ENCODE results near the gene SPRED1.

SPRED1 gene

DNA sequence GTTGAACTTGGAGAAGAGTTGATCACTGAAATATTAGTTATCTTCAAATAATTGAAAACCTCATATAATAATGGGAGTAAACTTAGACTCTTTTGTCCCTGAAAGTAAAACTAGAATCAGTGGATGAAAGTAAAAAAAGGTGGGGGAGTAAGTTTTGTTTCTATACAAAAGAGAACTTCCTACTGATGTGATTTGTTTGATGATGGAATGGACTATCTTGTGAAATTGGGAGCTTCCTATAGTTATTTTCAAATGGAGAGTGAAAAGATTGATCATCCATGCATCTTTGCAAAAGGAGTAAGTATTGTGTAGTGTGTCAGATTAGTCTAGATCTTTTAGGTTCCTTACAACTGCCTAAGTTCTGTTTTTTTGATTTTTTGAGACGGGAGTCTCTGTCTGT is 28.4 kb downstream of the SPRED1 start:
- no peak for DNase-seq (ENCODE audit: low read depth in 2 of 2)

DNA sequence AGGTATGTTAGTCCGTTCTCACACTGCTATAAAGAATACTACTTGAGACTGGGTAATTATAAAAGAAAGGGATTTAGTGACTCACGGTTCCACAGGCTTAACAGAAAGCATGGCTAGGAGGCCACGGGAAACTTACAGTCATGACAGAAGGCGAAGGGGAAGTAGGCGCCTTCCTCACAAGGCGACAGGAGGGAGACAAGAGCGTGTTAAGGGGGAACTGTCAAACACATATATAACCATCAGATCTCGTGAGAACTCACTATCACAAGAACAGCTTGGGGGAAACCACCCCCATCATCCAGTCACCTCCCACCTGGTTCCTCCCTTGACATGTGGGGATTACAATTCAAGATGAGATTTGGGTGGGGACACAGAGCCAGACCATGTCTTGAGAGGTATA is 30.4 kb downstream of the SPRED1 start:
- no peak for DNase-seq (ENCODE audit: low read depth in 2 of 2)

DNA sequence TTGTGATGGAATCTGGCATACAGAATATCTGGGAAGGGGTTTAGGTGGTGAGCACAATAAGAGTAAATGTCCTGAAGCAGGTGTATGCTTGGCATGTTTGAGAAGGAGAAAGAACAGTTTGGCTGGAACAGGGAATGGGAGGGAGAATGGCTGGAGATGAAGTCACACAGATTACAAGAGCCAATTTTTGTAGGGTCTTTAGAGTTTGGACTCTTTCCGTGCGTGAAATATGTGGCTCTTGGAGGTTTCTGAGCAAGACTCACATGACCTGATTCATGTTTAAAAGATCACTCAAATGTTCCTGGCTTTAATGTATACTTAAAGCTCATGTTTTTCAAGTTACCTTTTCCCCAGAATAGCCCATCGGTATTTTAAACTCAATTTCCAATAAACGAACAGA is 32.8 kb downstream of the SPRED1 start:
- no peak for DNase-seq (ENCODE audit: low read depth in 2 of 2)

DNA sequence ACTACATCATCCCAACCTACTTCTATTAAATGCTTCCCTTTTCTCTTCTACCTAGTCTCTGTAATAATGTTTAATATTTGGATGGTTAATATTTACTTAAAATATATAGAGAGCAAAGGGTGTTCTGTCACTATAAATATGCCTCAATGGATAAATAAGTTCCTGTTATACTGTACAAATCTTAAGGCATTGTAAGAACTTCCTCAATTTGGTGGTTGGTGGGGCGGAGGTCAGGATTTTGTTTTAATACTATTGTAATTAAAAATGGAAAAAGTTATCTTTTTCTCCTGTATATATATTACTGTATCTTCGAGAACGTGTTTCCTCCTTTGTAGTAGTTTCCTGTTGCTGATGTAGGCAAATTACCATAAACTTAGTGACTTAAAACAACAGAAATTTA is 41.5 kb downstream of the SPRED1 start:
- DNase-seq (ENCODE audit: low read depth in 2 of 2): no peak

DNA sequence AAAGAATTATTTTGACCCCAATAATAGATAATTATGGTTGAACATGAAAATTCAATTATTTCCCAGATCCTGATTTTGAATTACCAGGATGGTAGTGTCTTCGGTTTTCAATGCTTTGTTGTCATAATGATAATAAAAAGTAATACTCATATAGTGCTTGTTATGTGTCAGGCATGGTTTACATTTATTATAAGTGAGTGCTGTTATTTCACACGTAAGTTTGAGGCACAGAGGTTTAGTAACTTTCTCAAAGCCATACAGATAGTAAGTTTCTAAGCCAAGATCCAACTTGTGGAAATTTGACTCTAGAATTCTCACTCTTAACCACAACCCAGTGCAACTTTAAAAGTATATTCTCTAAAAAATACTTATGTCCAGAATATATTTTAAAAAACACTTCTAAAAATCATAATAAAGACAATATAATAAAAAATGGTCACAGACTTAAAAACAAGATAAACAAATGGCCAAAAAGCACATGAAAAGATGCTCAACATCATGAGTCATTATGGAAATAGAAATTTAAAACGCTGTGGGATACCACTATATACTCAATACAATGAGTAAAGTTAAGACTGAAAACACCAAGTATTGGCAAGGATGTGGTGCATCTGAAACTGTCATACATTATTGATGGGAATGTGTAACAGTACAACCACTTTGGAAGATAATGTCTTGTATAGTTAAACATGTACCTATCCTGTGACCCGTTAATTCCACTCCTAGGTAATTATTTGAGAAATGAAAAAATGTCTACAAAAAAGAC is 45.2 kb downstream of the SPRED1 start:
- no peak for DNase-seq (ENCODE audit: low read depth in 2 of 2)

DNA sequence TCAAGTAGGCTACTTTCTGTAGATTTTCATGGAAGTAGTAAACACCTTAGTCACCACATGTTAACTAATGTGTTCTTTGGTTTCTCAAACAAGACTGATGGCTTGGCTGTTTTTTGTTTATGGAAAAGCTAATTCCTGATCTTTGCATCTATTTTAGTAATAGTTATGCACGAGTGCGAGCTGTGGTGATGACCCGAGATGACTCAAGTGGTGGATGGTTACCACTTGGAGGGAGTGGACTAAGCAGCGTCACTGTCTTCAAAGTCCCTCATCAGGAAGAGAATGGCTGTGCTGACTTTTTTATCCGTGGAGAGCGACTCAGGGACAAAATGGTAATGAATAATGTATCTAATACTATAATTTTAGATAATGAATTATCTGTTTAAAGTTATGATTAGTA is 46.6 kb downstream of the SPRED1 start:
- no peak for DNase-seq (ENCODE audit: low read depth in 2 of 2)

DNA sequence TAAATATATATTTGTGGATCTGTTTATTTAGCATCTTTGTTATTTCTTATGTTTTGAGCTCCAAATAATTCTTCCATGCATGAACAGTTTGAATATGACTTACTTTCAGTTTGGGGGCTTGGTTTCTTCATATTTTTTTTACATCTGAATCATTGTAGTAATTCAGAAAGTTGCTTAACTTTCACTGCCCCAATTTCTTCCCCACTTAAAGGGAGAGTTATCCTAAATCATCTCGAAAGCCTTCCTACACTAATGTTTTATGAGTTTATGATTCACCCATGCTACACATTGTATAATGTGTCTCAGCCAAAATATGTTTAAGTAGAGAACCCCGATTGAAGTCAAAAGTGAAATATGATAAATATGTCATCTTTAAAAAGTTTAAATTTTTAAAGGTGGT is 47.8 kb downstream of the SPRED1 start:
- no peak for DNase-seq (ENCODE audit: low read depth in 2 of 2)

DNA sequence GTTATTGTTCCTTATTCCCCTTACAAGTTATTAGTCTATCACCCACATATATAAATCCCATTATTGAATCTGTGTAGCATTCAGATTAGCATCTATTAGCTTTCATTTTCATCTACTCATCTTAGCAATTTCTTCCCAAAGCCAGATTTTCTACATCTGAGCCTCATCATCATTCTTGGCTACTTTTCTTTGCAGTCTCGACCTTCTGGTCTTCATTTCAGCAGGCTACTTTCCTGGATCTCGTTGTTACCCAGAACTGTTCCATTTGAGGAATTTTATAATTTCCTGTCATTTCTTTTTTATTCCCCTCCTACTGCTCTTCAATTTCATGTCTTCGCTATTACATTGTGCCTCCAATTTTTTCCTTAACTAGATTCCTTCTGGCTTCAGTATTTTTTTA is 51.8 kb downstream of the SPRED1 start:
- no peak for DNase-seq (ENCODE audit: low read depth in 2 of 2)

DNA sequence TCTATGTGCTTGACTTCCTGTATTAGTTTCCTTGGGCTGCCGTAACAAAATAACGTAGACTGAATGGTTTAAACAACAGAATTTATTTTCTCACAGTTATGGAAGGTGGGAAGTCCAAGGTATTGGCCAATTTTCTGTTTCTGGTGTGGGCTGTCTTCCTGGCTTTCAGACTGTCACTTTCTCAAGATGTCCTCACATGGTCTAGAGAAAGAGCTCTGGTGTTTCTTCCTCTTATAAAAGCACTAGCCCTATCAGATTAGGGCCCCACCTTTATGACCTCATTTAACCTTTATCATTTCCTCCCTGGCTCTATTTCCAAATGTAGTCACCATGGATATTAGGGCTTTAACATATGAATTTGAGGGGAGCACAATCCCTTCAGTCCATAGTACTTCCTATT is 54.6 kb downstream of the SPRED1 start:
- no peak for DNase-seq (ENCODE audit: low read depth in 2 of 2)

DNA sequence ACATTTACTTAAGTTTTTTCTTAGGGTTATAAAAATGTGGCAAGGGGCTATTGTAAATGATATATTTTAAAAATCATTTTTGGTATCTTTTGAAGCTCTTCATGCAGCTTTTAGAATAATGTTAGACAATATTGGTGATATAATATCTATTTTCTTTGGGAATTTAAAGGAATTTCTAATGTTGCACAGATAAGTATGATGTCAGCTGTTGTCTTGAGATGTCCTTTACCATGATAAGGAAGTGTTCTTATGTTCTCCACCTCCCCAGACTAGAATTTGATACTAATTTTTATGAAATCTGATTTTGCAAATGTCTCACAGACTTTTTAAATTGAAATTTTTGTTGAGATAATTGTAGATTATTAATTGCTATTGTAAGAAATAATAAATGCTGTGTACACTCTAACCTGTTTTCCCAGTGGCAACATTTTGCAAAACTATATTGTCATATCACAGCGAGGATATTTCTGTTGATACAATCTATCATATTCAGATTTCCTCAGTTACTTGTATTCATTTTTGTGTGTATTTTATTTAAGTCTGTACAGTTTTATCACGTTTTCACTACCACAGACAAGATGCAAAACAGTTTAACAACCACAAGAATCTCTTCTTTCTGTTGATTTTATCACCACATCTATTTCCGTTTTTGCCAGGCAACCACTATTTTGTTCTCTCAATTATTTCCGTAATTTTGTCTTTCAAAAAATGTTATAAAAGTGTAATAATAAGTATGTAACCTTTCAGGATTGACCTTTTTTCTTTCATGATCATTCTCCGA is 55.4 kb downstream of the SPRED1 start:
- DNase-seq (ENCODE audit: low read depth in 2 of 2): no peak

DNA sequence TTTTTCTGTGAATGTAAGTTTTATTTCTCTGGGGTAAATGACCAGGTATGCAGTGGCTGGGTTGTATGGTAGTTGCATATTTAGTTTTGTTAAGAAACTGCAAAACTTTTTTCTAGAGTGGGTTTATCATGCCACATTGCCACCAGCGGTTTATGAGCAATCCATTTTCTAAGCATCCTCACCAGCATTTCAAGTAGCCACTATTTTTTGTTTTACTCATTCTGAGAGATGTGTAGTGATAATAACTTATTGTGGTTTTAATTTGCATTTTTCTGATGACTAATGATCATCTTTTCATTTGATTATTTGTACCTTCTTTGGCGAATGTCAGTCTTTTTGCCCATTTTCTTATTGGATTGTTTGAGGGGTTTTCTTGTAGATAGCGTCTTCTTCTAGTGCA is 56.2 kb downstream of the SPRED1 start:
- no peak for DNase-seq (ENCODE audit: low read depth in 2 of 2)

DNA sequence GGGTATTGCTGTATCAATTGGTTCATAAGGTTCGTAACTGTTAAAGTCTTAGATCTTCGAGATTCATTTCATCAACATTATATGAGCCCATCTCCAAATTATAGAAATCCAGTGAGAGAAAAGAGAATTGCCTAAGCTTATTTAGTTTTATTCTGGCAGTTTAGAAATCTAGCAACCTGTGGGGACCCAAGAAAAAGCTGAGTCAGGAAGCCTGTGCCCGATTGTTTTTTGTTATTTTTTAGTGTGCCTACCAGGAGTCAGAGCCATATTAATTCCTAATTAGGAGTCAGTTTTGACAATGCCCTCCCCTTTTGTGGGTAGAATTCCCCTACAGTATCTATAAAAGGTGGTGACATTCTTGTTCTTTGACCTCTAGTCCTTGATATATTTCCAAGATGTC is 59.6 kb downstream of the SPRED1 start:
- DNase-seq (ENCODE audit: low read depth in 2 of 2): no peak

DNA sequence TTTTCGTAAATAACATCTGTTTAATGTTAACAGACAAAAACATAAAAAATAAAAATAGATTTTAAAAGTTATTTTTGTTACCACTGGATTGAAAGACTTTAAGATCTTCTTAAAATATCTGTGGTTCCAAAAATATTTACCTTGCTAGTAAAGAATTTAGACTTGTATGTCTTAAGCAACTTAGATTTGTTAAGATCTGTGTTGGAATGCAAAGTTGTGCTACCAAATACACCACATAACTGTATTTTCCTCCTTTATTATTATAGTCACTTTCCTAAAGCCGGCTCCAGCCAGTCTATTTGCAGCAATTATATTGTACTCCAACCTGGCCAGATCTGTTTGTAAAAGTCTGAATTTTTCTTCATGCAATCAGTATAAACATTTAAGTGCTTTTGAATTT is 63.7 kb downstream of the SPRED1 start:
- no peak for DNase-seq (ENCODE audit: low read depth in 2 of 2)

DNA sequence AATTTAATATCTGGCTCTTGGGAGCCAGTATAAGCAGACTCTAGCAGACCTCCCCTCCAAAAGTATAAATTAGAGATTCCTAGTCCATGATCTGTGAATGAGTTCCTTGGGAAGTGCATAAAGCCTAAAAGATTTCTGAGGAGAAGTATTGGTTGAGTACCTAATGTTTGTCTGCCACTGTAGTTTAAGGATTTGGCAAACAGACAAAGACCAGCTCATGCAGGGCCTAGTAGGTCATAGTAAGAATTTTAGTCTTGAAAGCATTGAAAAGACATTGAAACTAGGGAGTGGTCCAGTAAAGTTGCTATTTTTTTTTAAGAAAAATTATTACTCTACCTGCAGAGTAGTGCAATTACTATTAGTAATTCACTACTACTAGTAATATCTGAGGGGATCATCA is 67.5 kb downstream of the SPRED1 start:
- DNase-seq (ENCODE audit: low read depth in 2 of 2): no peak

DNA sequence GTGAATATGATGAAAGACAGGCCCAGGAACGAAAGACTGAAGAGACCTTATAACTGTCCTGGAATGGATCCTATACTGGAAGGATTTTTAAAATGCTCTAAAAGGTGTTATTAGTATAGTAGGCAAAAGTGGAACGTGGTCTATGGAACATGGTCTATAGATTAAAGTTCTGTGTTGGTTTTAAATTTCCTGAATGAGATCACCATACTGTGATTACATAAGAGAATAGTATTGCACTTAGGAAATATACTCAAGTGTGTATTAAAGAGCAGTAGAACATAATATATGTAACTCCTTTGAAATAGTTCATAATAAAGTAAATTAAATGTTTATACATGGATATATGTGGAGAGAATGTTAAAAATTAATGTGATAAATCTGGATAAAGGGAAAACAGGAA is 68.2 kb downstream of the SPRED1 start:
- no peak for DNase-seq (ENCODE audit: low read depth in 2 of 2)

DNA sequence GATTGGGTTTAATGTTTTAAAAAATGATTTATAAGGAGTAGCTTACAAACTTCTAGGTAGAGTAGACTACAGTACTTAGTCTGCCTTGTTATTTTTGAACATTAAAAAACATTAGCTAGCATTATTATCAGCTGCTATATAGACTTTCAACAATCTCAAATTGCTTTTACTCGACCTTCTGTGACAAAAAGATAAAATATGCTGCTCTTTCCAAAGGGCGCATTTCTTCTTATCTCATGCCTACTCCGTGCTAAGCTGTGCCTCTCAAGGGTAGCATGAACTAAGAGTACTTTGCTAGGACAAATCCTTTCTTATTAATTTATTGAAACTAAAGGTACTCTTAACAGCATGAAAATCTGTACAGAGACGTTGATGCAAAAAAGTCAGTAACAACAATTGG is 71.3 kb downstream of the SPRED1 start:
- DNase-seq (ENCODE audit: low read depth in 2 of 2): no peak

DNA sequence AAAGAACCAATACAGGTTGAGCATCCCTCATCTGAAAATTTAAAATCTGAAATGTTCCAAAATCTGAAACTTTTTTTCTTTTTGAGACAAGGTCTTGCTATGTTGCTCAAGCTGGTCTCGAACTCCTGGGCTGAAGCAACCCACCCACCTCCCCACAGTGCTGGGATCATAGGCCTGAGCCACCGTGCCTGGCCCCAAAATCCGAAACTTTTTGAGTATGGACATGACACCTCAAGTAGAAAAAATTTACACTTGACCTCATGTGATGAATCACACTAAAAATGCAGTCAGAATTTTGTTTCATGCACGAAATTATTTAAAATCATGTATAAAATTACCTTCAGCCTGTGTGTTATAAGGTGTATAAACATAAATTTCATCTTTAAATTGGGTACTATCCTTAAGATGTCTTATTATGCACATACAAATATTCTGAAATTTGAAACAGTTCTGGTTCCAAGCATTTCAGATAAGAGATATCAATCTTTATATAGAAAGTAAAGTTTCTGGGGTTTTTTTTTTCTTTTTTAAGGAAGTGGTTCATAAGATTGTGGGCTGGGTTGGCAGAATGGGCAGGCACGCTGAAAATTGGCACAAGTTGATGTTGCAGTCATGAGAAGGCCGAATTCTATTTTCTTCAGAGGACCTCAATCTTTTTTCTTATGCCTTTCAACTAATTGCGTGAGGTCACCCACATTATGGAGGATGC is 72.5 kb downstream of the SPRED1 start:
- no peak for DNase-seq (ENCODE audit: low read depth in 2 of 2)

DNA sequence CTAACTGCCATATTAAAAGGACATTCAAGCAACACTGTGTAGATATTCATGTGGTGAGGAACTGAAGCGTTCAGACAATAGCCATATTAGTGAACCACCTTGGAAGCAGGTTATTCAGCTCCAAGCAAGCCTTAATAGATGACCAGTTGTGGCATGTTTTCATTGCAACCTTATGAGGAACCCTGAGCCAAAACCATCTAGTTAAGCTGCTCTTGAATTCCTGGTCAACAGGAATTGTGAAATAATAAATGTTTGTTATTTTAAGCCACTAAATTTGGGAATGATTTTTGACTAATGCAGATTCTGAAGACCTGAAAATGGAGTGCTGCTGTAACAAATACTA is 73.0 kb downstream of the SPRED1 start:
- no peak for DNase-seq (ENCODE audit: low read depth in 2 of 2)

DNA sequence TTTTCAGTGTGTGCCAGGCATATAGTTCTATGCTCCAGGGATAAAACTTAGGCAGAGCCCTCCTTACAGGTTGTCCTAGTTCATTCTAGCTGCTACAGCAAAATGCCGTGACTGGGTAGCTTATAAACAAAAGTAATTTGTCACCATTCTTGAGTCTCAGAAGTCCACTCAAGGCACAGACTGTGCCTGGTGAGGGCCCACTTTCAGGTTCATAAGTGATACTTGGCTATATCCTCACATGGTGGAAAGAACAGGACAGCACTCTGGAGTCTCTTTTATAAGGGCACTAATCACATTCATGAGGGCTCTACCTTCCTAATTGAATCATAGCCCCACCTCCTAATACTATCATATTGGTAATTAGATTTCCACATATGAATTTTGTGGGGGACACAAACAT is 80.1 kb downstream of the SPRED1 start:
- DNase-seq (ENCODE audit: low read depth in 2 of 2): no peak

DNA sequence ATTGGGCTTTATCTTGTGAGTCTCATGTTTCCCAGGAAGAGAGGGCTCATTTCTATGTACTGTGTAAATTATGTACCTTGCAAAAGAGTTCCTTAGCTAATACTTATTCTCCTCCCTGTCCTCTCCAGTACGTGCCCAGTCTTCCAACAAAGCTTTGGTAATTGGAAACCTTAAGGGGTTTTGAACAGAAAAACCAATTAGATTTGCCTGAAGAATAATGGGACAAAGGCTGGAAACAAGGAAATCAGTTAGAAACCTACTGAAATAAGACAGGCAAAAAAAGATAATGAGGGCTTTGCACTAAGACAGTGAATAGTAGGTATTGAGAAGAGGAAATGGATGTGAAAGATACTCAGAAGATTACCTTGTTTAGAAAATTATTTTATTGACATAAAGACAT is 82.5 kb downstream of the SPRED1 start:
- DNase-seq (ENCODE audit: low read depth in 2 of 2): no peak

DNA sequence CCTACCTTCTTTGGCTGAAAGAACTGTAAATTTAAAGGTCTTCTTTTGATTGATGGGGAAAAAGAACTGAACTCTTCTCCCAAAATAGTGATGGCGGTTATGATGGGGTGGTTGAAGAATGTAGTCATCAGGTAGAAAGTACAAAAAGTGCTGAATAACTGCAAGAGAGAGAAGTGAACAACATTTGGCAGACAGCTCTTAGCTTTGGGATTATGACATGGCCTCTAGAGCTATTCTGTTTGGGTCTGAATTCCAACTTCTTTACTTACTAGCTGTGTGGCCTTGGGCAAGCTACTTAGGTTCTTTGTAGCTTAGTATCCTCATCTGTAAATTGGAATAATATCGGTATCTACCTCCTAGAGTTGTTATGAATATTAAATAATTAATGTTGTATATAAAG is 91.7 kb downstream of the SPRED1 start:
- no peak for DNase-seq (ENCODE audit: low read depth in 2 of 2)

DNA sequence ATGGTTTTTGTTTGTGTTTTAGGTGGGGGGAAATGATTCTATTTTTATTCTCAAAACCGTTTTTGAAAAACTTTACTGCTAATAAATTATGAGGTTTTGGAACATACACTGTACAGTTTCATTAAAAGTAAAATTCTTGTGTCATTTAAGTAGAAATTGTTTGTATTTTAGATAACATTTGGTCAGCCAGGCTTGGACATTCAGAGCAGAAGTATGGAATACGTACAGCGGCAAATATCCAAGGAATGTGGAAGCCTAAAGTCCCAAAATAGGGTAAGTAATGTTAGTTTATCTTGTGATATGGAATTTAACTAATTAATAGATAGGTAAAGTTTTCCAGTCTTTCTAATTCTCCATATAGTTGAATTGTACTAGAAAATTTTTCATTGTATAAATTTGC is 96.6 kb downstream of the SPRED1 start:
- no peak for DNase-seq (ENCODE audit: low read depth in 2 of 2)

DNA sequence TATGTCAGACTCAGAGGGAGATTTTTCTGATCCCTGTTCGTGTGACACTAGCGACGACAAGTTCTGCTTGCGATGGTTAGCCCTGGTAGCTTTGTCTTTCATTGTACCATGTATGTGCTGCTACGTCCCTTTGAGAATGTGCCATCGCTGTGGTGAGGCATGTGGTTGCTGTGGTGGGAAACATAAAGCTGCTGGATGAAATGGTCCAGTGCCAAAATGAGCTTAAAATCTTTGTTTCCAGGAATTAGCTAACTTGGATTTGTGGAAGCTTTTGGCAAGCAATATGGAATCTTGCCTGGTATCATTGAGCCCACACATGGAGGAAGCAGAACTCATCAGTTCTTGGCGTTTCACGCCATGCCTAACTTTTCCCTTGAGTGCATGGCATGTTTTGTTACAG is 98.8 kb downstream of the SPRED1 start:
- no peak for DNase-seq (ENCODE audit: low read depth in 2 of 2)
